Lung (tissue), 12 donors: Measurements from ENCODE around the gene TIAM2. TPM values are rescaled to one million over a fixed set of nuclear protein-coding genes. Genes with fewer than 3 reads are reported as not detected.
A peak's percentile ranks its signal among the peaks of the same experiment; 100 is the strongest.

Source experiments
- ATAC-seq: fragments of 200-7000 bp; cut with Tn5 transposase; one replicate; pipeline ENCODE4 v1.9.1; 2020; ENCODE audit warnings: moderate number of reproducible peaks; ENCODE audit not compliant: insufficient read depth, low FRiP score
- DNase-seq, 3 donors: peaks; one replicate each; pipeline ENCODE4 v3.0.0-alpha.2; 2013 to 2017
- H3K27ac ChIP-seq, 2 donors: one replicate each; pipeline ENCODE4 v1.5.1; 2013; ENCODE audit warnings: mild to moderate bottlenecking in 2 of 2, moderate library complexity in 2 of 2, control low read depth in 1 of 2, inconsistent platforms in 1 of 2, low read depth in 1 of 2, low read length in 1 of 2
- H3K27me3 ChIP-seq, 3 donors: one replicate each; pipeline ENCODE4 v1.5.1; 2013; ENCODE audit warnings: low read length in 2 of 3; ENCODE audit not compliant: control insufficient read depth in 3 of 3, insufficient read depth in 3 of 3
- H3K36me3 ChIP-seq, 4 donors: one replicate each; pipeline ENCODE4 v1.5.1; 2013; ENCODE audit warnings: low read length in 4 of 4, mild to moderate bottlenecking in 1 of 4, moderate library complexity in 1 of 4; ENCODE audit not compliant: control insufficient read depth in 4 of 4, insufficient read depth in 4 of 4
- H3K4me1 ChIP-seq, 5 donors: one replicate each; pipeline ENCODE4 v1.5.1; 2013; ENCODE audit warnings: low read length in 5 of 5, mild to moderate bottlenecking in 2 of 5, moderate library complexity in 1 of 5; ENCODE audit not compliant: control insufficient read depth in 5 of 5, insufficient read depth in 5 of 5
- H3K4me3 ChIP-seq: one replicate; pipeline ENCODE4 v1.5.1; 2013; ENCODE audit warnings: mild to moderate bottlenecking, control low read depth, moderate library complexity
- H3K9ac ChIP-seq, 2 donors: one replicate each; pipeline ENCODE4 v1.5.1; 2013; ENCODE audit warnings: low read length in 2 of 2, control low read depth in 1 of 2; ENCODE audit not compliant: insufficient read depth in 1 of 2
- H3K9me3 ChIP-seq, 4 donors: one replicate each; pipeline ENCODE4 v1.5.1; 2013; ENCODE audit warnings: low read length in 3 of 4, mild to moderate bottlenecking in 1 of 4, moderate library complexity in 1 of 4; ENCODE audit not compliant: control insufficient read depth in 4 of 4, insufficient read depth in 3 of 4
- CTCF ChIP-seq: IDR thresholded peaks from 2 replicates; pipeline ENCODE4 v1.5.1; 2012; ENCODE audit warnings: mild to moderate bottlenecking; ENCODE audit errors: control extremely low read depth, extremely low read depth
- WGBS, 2 donors: extraction: QIAGEN DNeasy Blood & Tissue Kit; methylation state at CpG; one replicate each; pipeline ENCODE4 v1.1.7; 2013; 5-methylcytosine and 5-hydroxymethylcytosine counted together
- polyA plus RNA-seq, 2 donors: library from polyadenylated mRNA; stranded (reverse); fragments of 200-250 nt; gene quantifications; one replicate each; pipeline ENCODE4 v1.2.1, GENCODE V29; 2013
- total RNA-seq, 2 donors: library from RNA; depleted of rRNA in 1 of 2; stranded (reverse); fragments of >200 nt in 1 of 2; gene quantifications; one replicate each; pipeline ENCODE4 v1.2.1, GENCODE V29; 2014 to 2021
- donor health status: control.
- donor health status: control.
- donor health status: Bipolar disorder and iron deficiency.
- donor health status: healthy.
- donor health status: DM: yes; HTN: yes; CAD: no.

The TIAM2 gene
- total and polyA plus RNA-seq, 4 donors = 1.8 to 17.5 (median 4.1) TPM

- DNase-seq (no peak), ATAC-seq (no peak)
- H3K9me3 ChIP-seq = no peaks in the 10 kb centered on the region
- TF ChIP-seq CTCF = no peak
- no peaks in the 10 kb centered on the region for H3K4me1 ChIP-seq
- no peaks in the 10 kb centered on the region for H3K36me3 ChIP-seq
- H3K27me3 ChIP-seq = no peaks in the 10 kb centered on the region
- no peak overlapping the region for H3K4me3 ChIP-seq
- whole genome bisulfite sequencing, 2 donors = 94 to 95% methylated on average over 5 of the region's 5 CpGs
- no peak overlapping the region for H3K27ac ChIP-seq
- no peak overlapping the region for H3K9ac ChIP-seq
Observed at GRCh38 chr6:154977588-154977987, 17.5 kb upstream of the TIAM2 start.

GRCh38 chr6:154980273-154981078, 14.6 kb upstream of the TIAM2 start:
- Histone ChIP-seq H3K4me1 (no peaks in the 10 kb centered on the region), H3K4me3 (no peak overlapping the region), H3K36me3 (no peaks in the 10 kb centered on the region), H3K27ac (no peak overlapping the region), H3K9ac (no peak overlapping the region), H3K27me3 (no peaks in the 10 kb centered on the region), H3K9me3 (no peaks in the 10 kb centered on the region)
- DNase-seq = no peak
- TF ChIP-seq CTCF = no peak
- 95 to 97% methylated on average over 8 of the region's 8 CpGs for WGBS, 2 donors
- no peak for ATAC-seq

GRCh38 chr6:154981079-154981870, 13.8 kb upstream of the TIAM2 start:
- DNase-seq (peak in 1 of 3 donors; percentile 41), ATAC-seq (no peak)
- H3K9ac ChIP-seq = no peak overlapping the region
- H3K9me3 ChIP-seq = no peaks in the 10 kb centered on the region
- no peak overlapping the region for H3K4me3 ChIP-seq
- no peaks in the 10 kb centered on the region for H3K4me1 ChIP-seq
- no peaks in the 10 kb centered on the region for H3K27me3 ChIP-seq
- 78 to 85% methylated on average over 12 of the region's 12 CpGs for WGBS, 2 donors
- no peak overlapping the region for H3K27ac ChIP-seq
- TF ChIP-seq CTCF = no peak
- H3K36me3 ChIP-seq = no peaks in the 10 kb centered on the region
